ENCODE measurements around the gene RAPGEF3.

The RAPGEF3 gene

DNA sequence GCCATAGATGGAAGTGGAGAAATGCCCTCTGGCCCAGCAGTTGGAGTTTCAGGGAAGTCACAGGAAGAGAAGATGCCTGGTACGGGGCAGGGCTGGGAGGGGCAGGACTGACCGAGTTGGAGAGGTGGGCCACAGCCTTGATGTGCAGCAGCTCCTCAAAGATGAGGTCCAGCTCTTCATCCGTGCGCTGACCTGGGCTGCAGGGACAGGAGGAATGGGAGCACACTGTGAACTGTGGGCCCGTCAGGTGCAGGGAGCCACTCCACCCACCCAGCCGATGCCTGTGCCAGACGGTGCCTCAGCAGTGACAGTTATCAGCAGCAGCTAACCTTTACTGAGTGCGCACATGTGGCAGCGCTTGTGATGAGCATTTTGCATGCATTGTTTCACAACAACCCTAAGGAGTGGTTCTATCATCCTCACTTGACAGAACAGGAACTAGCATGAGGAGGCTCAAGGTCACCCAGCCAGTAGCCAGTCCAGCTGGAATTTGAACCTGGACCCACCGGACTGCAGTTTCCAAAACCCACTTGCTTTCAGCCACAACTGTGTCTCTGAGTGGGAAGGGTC lies 8.4 kb downstream of the RAPGEF3 start:
- Mint-ChIP-seq H3K36me3 (ENCODE audit: low read depth) (no peaks in the 10 kb centered on the region), H3K27me3 (no peaks in the 10 kb centered on the region), H3K9me3 (no peaks in the 10 kb centered on the region), H3K27ac (no peak overlapping the region), H3K4me3 (no peak overlapping the region), H3K4me1 (ENCODE audit: low read depth) (peaks cover 10% of the 10 kb centered on the region)
- no peak for DNase-seq

- no peak overlapping the region for H3K4me3 Mint-ChIP-seq
- H3K27ac Mint-ChIP-seq: no peak overlapping the region
- H3K27me3 Mint-ChIP-seq: no peaks in the 10 kb centered on the region
- peaks cover under 1% of the 10 kb centered on the region for H3K4me1 Mint-ChIP-seq (ENCODE audit: low read depth)
- no peaks in the 10 kb centered on the region for H3K9me3 Mint-ChIP-seq
- H3K36me3 Mint-ChIP-seq (ENCODE audit: low read depth): no peaks in the 10 kb centered on the region
- no peak for DNase-seq
Measured at GRCh38 chr12:47748899-47749298, 9.8 kb downstream of the RAPGEF3 start.

DNA sequence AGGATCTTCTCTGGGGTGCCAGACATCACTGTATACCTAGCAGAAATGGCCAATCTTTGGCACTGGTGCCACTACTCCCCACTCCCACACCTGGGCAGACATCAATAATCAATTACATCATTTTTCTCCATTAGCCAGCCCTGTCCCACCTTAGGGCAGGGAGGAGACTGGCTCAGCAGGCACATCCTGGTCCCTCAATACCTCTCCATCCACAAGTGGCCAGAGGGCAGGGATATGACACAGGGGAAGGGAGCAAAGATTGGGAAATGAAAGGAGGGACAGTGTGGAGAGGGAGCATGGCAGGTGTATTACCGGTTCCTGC lies 10.2 kb downstream of the RAPGEF3 start:
- Mint-ChIP-seq H3K36me3 (ENCODE audit: low read depth) (no peaks in the 10 kb centered on the region), H3K27ac (no peak overlapping the region), H3K4me1 (ENCODE audit: low read depth) (peaks cover 1% of the 10 kb centered on the region), H3K4me3 (no peak overlapping the region), H3K27me3 (no peaks in the 10 kb centered on the region), H3K9me3 (no peaks in the 10 kb centered on the region)
- no peak for DNase-seq

DNA sequence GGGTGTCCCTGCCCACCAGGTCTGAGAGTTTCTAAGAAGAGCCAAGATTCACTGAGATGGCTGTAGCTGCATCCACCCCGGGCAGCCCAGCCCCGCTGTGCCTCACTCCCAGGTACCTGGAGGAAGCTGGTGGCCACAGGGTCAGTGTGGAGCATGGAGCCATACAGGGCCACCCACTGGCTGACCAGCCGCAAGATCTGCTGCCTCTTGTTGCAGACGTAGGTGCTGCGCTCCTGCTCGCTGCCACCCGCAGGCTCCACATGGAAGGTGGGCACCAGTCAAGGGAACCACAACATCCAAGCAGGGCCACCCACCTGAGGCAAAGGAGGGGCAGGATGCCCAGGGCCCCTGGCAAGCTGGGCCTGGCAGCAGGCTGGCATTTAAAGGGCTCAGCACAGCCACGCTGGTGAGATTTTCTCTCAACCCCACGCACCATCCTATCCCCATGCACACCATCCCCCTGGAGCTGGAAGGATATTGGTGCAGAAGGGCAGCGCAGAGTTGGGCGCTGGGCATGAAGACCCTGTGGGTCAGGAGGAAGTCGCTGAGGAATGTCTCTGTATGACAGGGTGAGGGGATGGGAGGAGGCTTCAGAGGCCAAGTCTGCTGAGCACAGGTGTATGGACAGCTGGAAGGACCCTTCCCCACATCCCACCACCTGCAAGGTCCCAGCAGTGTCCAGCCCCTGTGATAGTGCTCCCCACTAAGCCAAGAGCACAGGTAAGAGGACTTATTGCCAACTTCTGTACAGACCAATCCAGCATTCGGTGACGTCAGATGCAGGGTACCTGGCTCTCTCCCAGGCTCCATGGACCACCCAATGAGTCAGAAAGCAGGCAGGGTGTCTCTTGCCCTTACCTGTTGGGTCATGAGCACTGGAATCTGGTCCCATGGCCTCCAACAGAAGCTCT lies 10.8 kb downstream of the RAPGEF3 start:
- H3K27me3 Mint-ChIP-seq: no peaks in the 10 kb centered on the region
- no peaks in the 10 kb centered on the region for H3K36me3 Mint-ChIP-seq (ENCODE audit: low read depth)
- H3K4me1 Mint-ChIP-seq (ENCODE audit: low read depth): peaks cover 1% of the 10 kb centered on the region
- no peaks in the 10 kb centered on the region for H3K9me3 Mint-ChIP-seq
- H3K27ac Mint-ChIP-seq: no peak overlapping the region
- no peak for DNase-seq
- no peak overlapping the region for H3K4me3 Mint-ChIP-seq

DNA sequence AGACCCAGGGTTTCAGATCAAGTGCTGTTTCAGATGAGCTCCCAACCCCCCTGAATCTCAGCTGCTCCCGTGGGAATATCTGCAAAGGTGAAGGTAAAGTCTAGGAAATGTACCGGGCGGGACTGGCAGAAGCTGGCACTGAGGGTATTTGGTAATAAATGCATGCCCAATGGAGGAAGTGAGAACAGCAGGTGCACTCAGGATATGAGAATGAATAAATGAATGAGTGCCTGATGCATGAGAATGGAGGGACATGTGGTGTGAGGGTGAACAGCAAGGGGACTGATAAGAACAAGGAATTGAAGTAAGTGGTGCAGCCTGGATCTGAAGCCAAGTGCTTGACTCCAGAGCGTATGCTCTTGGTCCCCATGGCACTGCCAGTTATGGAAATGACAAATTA lies 11.6 kb downstream of the RAPGEF3 start:
- Mint-ChIP-seq H3K4me1 (ENCODE audit: low read depth) (peaks cover 3% of the 10 kb centered on the region), H3K4me3 (no peak overlapping the region), H3K36me3 (ENCODE audit: low read depth) (no peaks in the 10 kb centered on the region), H3K27me3 (no peaks in the 10 kb centered on the region), H3K9me3 (no peaks in the 10 kb centered on the region), H3K27ac (no peak overlapping the region)
- DNase-seq: no peak

GRCh38 chr12:47746523-47746922 lies 12.2 kb downstream of the RAPGEF3 start:
- no peaks in the 10 kb centered on the region for H3K27me3 Mint-ChIP-seq
- H3K4me3 Mint-ChIP-seq: no peak overlapping the region
- no peak overlapping the region for H3K27ac Mint-ChIP-seq
- DNase-seq: no peak
- no peaks in the 10 kb centered on the region for H3K9me3 Mint-ChIP-seq
- H3K36me3 Mint-ChIP-seq (ENCODE audit: low read depth): no peaks in the 10 kb centered on the region
- peaks cover 5% of the 10 kb centered on the region for H3K4me1 Mint-ChIP-seq (ENCODE audit: low read depth)

DNA sequence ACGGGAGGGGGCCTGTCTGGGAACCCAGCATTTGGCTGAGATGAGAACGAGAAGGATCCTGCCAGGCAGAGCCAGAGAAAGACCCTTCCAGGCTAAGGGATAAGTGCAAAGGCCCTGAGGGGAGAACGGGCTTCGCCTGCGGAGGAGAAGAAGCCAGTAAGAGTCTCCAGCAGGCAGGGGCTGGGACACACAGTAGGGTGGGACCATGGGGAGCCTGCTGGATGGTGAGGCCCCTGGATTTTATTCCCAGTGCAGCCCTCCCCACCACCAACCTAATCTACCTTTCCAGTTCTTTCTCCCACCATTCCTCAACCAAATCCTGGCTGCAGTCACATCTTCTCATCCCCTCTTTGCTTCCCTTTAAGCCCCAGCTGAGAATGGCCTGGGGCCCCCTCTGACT lies 12.6 kb downstream of the RAPGEF3 start:
- Mint-ChIP-seq H3K4me1 (ENCODE audit: low read depth) (peaks cover 10% of the 10 kb centered on the region), H3K36me3 (ENCODE audit: low read depth) (no peaks in the 10 kb centered on the region), H3K27ac (no peak overlapping the region), H3K9me3 (no peaks in the 10 kb centered on the region), H3K4me3 (no peak overlapping the region), H3K27me3 (no peaks in the 10 kb centered on the region)
- DNase-seq: no peak

DNA sequence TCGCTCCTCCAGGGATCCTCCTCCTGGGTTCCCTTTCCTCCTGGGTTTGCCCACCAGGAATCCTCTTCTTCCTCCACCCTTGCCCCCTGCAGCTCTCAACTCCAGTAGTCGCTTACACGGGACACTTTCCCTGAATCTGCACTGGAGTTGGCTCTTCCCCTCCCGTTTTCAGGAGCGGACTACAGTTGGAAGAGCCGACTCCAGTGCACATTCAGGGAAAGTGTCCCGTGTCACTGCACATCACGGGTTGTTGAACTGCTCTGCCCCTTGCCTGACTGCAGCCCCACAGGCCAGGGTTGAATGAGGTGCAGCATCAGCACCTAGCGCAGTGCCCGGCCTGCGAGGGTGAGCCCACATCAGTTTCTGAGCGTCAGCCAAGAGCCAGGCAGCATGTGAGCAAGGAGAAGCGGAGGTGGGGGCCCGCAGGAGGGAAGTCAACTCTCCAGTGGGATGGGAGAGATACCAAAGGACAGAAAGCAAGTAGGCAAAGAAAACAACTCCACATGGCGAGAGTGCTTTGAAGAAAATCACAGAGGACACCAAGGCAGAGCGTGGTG lies 13.1 kb downstream of the RAPGEF3 start:
- no peaks in the 10 kb centered on the region for H3K27me3 Mint-ChIP-seq
- DNase-seq: no peak
- H3K4me3 Mint-ChIP-seq: no peak overlapping the region
- H3K27ac Mint-ChIP-seq: no peak overlapping the region
- no peaks in the 10 kb centered on the region for H3K36me3 Mint-ChIP-seq (ENCODE audit: low read depth)
- no peaks in the 10 kb centered on the region for H3K9me3 Mint-ChIP-seq
- peaks cover 14% of the 10 kb centered on the region for H3K4me1 Mint-ChIP-seq (ENCODE audit: low read depth)

GRCh38 chr12:47744778-47745436 lies 13.8 kb downstream of the RAPGEF3 start:
- no peaks in the 10 kb centered on the region for H3K27me3 Mint-ChIP-seq
- no peak overlapping the region for H3K27ac Mint-ChIP-seq
- H3K4me3 Mint-ChIP-seq: no peak overlapping the region
- H3K9me3 Mint-ChIP-seq: no peaks in the 10 kb centered on the region
- no peak for DNase-seq
- peaks cover 18% of the 10 kb centered on the region for H3K4me1 Mint-ChIP-seq (ENCODE audit: low read depth)
- H3K36me3 Mint-ChIP-seq (ENCODE audit: low read depth): no peaks in the 10 kb centered on the region

DNA sequence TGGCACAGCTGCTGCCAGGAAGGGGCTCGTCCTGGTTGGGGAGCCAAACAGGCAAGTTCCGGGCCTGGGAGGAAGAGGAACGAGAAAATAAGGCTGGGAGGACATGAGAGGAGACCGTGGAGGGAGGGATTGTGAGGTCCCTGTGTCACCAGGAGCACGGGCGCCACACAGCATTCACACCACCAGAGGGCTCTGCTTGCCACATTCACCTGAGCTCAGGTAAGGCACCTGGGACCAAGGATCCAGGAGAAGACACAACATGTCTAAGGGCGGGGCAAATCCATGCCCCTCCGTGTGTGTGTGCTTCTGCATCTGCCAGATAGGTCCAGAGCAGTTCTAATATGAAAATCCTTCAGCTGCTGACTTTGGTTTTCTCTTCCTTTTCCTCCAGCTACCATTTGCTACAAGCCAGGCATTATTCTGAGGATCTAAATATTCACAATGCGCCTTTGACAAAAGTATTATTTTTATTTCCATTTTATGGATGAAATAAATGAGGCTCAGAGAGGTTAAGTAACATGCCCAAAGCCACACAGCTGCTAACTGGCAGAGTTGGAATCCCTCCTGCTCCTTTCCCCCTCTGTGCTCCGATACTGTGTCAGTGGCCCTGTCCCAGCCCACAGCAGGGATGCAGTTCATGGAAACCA lies 14.6 kb downstream of the RAPGEF3 start:
- Mint-ChIP-seq H3K36me3 (ENCODE audit: low read depth) (no peaks in the 10 kb centered on the region), H3K4me3 (no peak overlapping the region), H3K9me3 (no peaks in the 10 kb centered on the region), H3K27ac (no peak overlapping the region), H3K27me3 (no peaks in the 10 kb centered on the region), H3K4me1 (ENCODE audit: low read depth) (peaks cover 22% of the 10 kb centered on the region)
- DNase-seq: peak; percentile 69

DNA sequence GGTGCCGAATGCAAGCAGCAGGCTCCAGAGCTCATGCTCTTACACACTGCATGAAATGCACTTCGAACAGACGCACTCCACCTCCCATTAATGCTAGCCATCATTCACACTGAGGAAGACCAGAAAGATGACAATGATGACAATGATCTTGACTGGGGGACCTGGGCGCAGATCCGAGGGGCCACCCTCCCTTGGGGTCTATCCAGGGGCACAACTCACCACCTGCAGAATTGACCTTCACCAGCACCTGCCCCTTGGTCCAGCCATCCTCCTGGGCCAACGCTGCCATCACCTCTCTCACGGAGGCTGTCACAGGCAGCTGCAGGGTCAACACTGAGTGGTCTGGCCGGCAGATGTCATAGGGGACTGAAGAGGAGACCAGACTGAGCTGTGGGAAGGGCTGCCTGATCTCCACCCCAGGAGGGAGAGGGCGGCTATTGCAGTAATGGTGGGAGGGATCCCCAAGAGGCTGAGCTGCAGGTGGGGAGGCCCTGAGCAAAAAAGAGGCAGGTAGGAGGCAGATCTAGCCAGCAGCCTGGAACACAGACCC lies 15.3 kb downstream of the RAPGEF3 start:
- Mint-ChIP-seq H3K4me3 (no peak overlapping the region), H3K27me3 (no peaks in the 10 kb centered on the region), H3K4me1 (ENCODE audit: low read depth) (peaks cover 22% of the 10 kb centered on the region), H3K27ac (no peak overlapping the region), H3K36me3 (ENCODE audit: low read depth) (no peaks in the 10 kb centered on the region), H3K9me3 (no peaks in the 10 kb centered on the region)
- DNase-seq: no peak

- H3K36me3 Mint-ChIP-seq (ENCODE audit: low read depth): no peaks in the 10 kb centered on the region
- DNase-seq: peak; percentile 86
- no peaks in the 10 kb centered on the region for H3K9me3 Mint-ChIP-seq
- H3K4me1 Mint-ChIP-seq (ENCODE audit: low read depth): peaks cover 22% of the 10 kb centered on the region
- no peak overlapping the region for H3K4me3 Mint-ChIP-seq
- H3K27me3 Mint-ChIP-seq: no peaks in the 10 kb centered on the region
- no peak overlapping the region for H3K27ac Mint-ChIP-seq
Measured at GRCh38 chr12:47742253-47742825, 16.3 kb downstream of the RAPGEF3 start.

- Mint-ChIP-seq H3K4me1 (ENCODE audit: low read depth) (peaks cover 22% of the 10 kb centered on the region), H3K36me3 (ENCODE audit: low read depth) (no peaks in the 10 kb centered on the region), H3K27ac (peak overlapping the region; percentile 24)
Measured at GRCh38 chr12:47741340-47741703, 17.4 kb downstream of the RAPGEF3 start.

More at GRCh38 chr12:47741340-47741703, 17.4 kb downstream of the RAPGEF3 start:
- H3K27me3 Mint-ChIP-seq: no peaks in the 10 kb centered on the region
- DNase-seq: peak; percentile 60
- H3K9me3 Mint-ChIP-seq: no peaks in the 10 kb centered on the region
- H3K4me3 Mint-ChIP-seq: no peak overlapping the region

Measured in activated T-cell treated with anti-CD3 and anti-CD28 coated beads, Interleukin-2, amount 50 U/mL, for 24 hours (primary cell).